GM23338 (cell line): ENCODE results near the gene FBXW8. TPM values are rescaled to one million over a fixed set of nuclear protein-coding genes. Genes with fewer than 3 reads are reported as not detected.
A peak's percentile ranks its signal among the peaks of the same experiment; 100 is the strongest.

Source experiments
- ATAC-seq: fragments of 200-7000 bp; cut with Tn5 transposase; 3 replicates; pipeline ENCODE4 v1.9.1; 2020
- DNase-seq: peaks from one replicate; pipeline ENCODE4 v3.0.0-alpha.2; 2015; ENCODE audit warnings: low spot score
- H2AFZ ChIP-seq: fragments of 200-600 bp; sonication (generic); 2 replicates; pipeline ENCODE4 v1.8.0; 2016; ENCODE audit warnings: antibody characterized with exemption, mild to moderate bottlenecking, moderate library complexity
- H3F3A ChIP-seq: fragments of 200-600 bp; sonication (generic); replicated peaks from 2 replicates; pipeline ENCODE4 v1.8.0; 2017; ENCODE audit warnings: antibody characterized with exemption, mixed run types, low read depth
- H3K27ac ChIP-seq: fragments of 200-600 bp; sonication (generic); 2 replicates; pipeline ENCODE4 v1.6.1; 2016; ENCODE audit warnings: low read depth
- H3K27me3 ChIP-seq: fragments of 200-600 bp; sonication (generic); 2 replicates; pipeline ENCODE4 v1.8.0; 2016; ENCODE audit warnings: mild to moderate bottlenecking, mixed run types, moderate library complexity; ENCODE audit not compliant: insufficient read depth
- H3K36me3 ChIP-seq: fragments of 200-600 bp; sonication (generic); 2 replicates; pipeline ENCODE4 v1.8.0; 2016; ENCODE audit warnings: mild to moderate bottlenecking; ENCODE audit not compliant: insufficient read depth
- H3K4me1 ChIP-seq: fragments of 200-600 bp; sonication (generic); 2 replicates; pipeline ENCODE4 v1.8.0; 2016; ENCODE audit warnings: mild to moderate bottlenecking, moderate library complexity; ENCODE audit not compliant: insufficient read depth
- H3K4me2 ChIP-seq: fragments of 200-600 bp; sonication (generic); 2 replicates; pipeline ENCODE4 v1.7.1; 2017; ENCODE audit warnings: mixed run types
- H3K4me3 ChIP-seq: fragments of 200-600 bp; sonication (generic); 2 replicates; pipeline ENCODE4 v1.6.1; 2016; ENCODE audit warnings: mixed run types
- H3K79me2 ChIP-seq: fragments of 200-600 bp; sonication (generic); replicated peaks from 2 replicates; pipeline ENCODE4 v1.8.0; 2017; ENCODE audit warnings: mild to moderate bottlenecking; ENCODE audit not compliant: insufficient read depth
- H3K9me2 ChIP-seq: fragments of 200-600 bp; sonication (generic); 2 replicates; pipeline ENCODE4 v1.8.0; 2017; ENCODE audit not compliant: insufficient read depth
- H4K20me1 ChIP-seq: fragments of 200-600 bp; sonication (generic); replicated peaks from 2 replicates; pipeline ENCODE4 v1.8.0; 2017; ENCODE audit warnings: mild to moderate bottlenecking; ENCODE audit not compliant: insufficient read depth
- H3K27ac Mint-ChIP-seq: 2 replicates; pipeline ENCODE4 v1.8.0; 2020; ENCODE audit warnings: inconsistent platforms, mild to moderate bottlenecking, moderate library complexity, mixed read lengths
- H3K27me3 Mint-ChIP-seq: 3 replicates; pipeline ENCODE4 v1.8.0; 2022; ENCODE audit warnings: low read depth, mild to moderate bottlenecking, moderate library complexity, mixed read lengths, inconsistent platforms; ENCODE audit not compliant: insufficient read depth, poor library complexity
- H3K36me3 Mint-ChIP-seq: 3 replicates; pipeline ENCODE4 v1.8.0; 2021; ENCODE audit warnings: low read depth, mild to moderate bottlenecking, inconsistent platforms, moderate library complexity, mixed read lengths
- H3K4me1 Mint-ChIP-seq: 3 replicates; pipeline ENCODE4 v1.8.0; 2020; ENCODE audit warnings: mild to moderate bottlenecking, inconsistent platforms, mixed read lengths
- H3K4me3 Mint-ChIP-seq: 3 replicates; pipeline ENCODE4 v1.8.0; 2021; ENCODE audit warnings: moderate library complexity, mild to moderate bottlenecking, inconsistent platforms, mixed read lengths
- H3K9me3 Mint-ChIP-seq: 3 replicates; pipeline ENCODE4 v1.8.0; 2020; ENCODE audit warnings: moderate library complexity, mild to moderate bottlenecking, inconsistent platforms, mixed read lengths
- CREB1 ChIP-seq: fragments of 250-450 bp; sonication (Bioruptor Pico); IDR thresholded peaks from 2 replicates; pipeline ENCODE4 v1.5.0; 2020; ENCODE audit warnings: low read depth, mild to moderate bottlenecking, moderate library complexity
- JUNB ChIP-seq: IDR thresholded peaks from one replicate; pipeline ENCODE4 v1.6.1; 2016; ENCODE audit warnings: antibody characterized with exemption; ENCODE audit not compliant: unreplicated experiment
- POLR2AphosphoS5 ChIP-seq: IDR thresholded peaks from 2 replicates; pipeline ENCODE4 v1.6.1; 2016; ENCODE audit warnings: antibody characterized with exemption, low read depth
- ZNF462 ChIP-seq: fragments of 250-450 bp; sonication (Bioruptor Pico); IDR thresholded peaks from 2 replicates; pipeline ENCODE4 v1.5.0; 2020; ENCODE audit warnings: mild to moderate bottlenecking, moderate library complexity
- polyA plus RNA-seq: library from polyadenylated mRNA; unstranded; fragments of >200 nt; fragmentation: Nextera tagmentation; extraction: Ambion mirVana; gene quantifications from 2 replicates; pipeline ENCODE4 v1.2.1, GENCODE V29; 2016
- total RNA-seq: library from RNA; depleted of rRNA; stranded (reverse); fragments of >200 nt; shearing (Covaris generic); gene quantifications from 2 replicates; pipeline ENCODE4 v1.2.3, GENCODE V29; 2014
- TF ChIP-seq, protein P1 (sequence below), 2 experiments: fragments of 200-600 bp in 1 of 2; sonication (generic) in 1 of 2; conservative IDR thresholded peaks; 2 replicates each; pipeline versions ENCODE4 v1.5.1 to v1.6.1; 2016 to 2017; ENCODE audit warnings: antibody characterized with exemption in 2 of 2, low read depth in 2 of 2, mild to moderate bottlenecking in 2 of 2, moderate library complexity in 1 of 2

Gene FBXW8
- total and polyA plus RNA-seq, 2 experiments from 2014 or later: 4.6 to 13.9 TPM

DNA sequence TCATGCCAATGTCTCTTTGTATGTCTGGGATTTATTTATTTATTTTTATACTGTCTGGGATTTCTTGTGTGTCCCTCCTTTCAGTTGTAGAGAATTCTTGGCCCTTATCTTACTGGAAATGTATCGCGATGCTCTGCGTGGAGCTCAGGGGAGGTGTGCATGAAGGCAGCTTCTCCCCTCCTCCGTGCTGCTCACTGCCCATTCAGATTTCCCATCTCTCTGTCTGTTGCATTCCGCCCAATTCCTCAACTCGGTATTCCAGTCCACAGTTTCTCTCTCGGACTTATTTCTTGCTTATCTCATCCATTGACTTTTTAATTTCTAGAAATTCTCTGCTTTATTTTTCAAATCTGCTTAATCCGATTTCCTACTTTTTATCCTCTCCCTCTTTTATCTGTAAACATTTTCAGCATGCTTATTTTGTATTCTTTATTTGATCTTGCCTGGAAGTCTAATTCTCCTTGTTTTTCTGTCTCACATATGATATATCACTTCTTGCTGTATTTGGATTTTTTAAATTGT lies 93.2 kb downstream of the FBXW8 start:
- no peak for ATAC-seq
- no peak overlapping the region for H2AFZ ChIP-seq
- no peaks in the 10 kb centered on the region; the same call in 1 of the 2 replicates for H3F3A ChIP-seq
- no peak for DNase-seq
- no peaks in the 10 kb centered on the region for H3K9me2 ChIP-seq
- H3K4me3 ChIP-seq: no peak overlapping the region
- no peak for TF ChIP-seq POLR2AphosphoS5
- TF ChIP-seq ZNF462 (CRISPR knock-in tag): no peak
- TF ChIP-seq JUNB: no peak
- H3K36me3 ChIP-seq: no peaks in the 10 kb centered on the region
- no peaks in the 10 kb centered on the region for H3K79me2 ChIP-seq
- H3K4me3 Mint-ChIP-seq: no peak overlapping the region
- H4K20me1 ChIP-seq: no peaks in the 10 kb centered on the region
- H3K4me1 ChIP-seq: peaks cover 20% of the 10 kb centered on the region
- H3K4me1 Mint-ChIP-seq: peaks cover 64% of the 10 kb centered on the region
- no peak overlapping the region for H3K27ac ChIP-seq
- no peak overlapping the region for H3K4me2 ChIP-seq
- H3K9me3 Mint-ChIP-seq: no peaks in the 10 kb centered on the region
- peaks cover 11% of the 10 kb centered on the region for H3K27me3 Mint-ChIP-seq
- H3K27ac Mint-ChIP-seq: peak overlapping the region; percentile 9; the same call in 1 of the 2 replicates
- H3K36me3 Mint-ChIP-seq: peaks cover 3% of the 10 kb centered on the region
- no peaks in the 10 kb centered on the region for H3K27me3 ChIP-seq

DNA sequence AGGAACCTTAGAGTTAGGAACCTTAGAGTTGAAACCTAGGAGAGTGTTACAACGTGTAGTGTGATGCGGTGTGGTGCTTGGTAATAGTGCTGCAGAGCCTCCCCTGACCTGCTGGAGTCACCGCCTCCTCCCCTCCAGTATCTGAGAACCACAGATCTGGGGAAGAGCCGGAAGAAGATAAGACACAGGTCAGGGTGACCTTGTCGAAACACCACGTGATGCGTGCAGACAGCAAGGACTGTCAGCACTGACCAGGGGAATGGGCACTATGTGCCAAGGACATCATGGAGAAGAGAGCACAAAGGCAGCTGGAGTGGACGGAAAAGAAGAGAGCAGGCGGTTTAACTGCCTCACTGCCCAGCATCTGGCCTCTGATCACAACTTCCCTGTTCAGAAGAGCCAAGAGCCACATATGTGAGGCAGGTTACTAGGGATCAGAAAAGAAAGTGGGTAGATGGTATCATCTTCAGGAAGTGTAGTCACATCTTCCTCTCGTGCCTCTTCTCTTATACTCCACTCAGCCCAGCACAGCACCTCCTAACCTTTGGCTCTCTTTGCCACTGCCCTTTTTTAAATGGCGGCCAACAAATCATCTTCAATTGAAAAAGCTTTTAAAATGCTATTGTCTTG lies 94.8 kb downstream of the FBXW8 start:
- Mint-ChIP-seq H3K4me3 (no peak overlapping the region), H3K27ac (no peak overlapping the region; the same call in 1 of the 2 replicates), H3K9me3 (no peaks in the 10 kb centered on the region), H3K36me3 (peaks cover 3% of the 10 kb centered on the region), H3K27me3 (peaks cover 8% of the 10 kb centered on the region), H3K4me1 (peaks cover 65% of the 10 kb centered on the region)
- no peak overlapping the region for H2AFZ ChIP-seq
- no peaks in the 10 kb centered on the region; the same call in 1 of the 2 replicates for H3F3A ChIP-seq
- H3K27ac ChIP-seq: no peak overlapping the region
- H3K4me3 ChIP-seq: no peak overlapping the region
- H3K4me1 ChIP-seq: peaks cover 30% of the 10 kb centered on the region
- DNase-seq (no peak), ATAC-seq (peak; percentile 12; the same call in 1 of the 3 replicates)
- H3K4me2 ChIP-seq: no peak overlapping the region
- H3K79me2 ChIP-seq: no peaks in the 10 kb centered on the region
- TF ChIP-seq, protein P1, sequence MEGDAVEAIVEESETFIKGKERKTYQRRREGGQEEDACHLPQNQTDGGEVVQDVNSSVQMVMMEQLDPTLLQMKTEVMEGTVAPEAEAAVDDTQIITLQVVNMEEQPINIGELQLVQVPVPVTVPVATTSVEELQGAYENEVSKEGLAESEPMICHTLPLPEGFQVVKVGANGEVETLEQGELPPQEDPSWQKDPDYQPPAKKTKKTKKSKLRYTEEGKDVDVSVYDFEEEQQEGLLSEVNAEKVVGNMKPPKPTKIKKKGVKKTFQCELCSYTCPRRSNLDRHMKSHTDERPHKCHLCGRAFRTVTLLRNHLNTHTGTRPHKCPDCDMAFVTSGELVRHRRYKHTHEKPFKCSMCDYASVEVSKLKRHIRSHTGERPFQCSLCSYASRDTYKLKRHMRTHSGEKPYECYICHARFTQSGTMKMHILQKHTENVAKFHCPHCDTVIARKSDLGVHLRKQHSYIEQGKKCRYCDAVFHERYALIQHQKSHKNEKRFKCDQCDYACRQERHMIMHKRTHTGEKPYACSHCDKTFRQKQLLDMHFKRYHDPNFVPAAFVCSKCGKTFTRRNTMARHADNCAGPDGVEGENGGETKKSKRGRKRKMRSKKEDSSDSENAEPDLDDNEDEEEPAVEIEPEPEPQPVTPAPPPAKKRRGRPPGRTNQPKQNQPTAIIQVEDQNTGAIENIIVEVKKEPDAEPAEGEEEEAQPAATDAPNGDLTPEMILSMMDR (conservative IDR thresholded peaks at IDR 0.05; ENCODE audit: low read depth in 2 of 2): 0 out of 4 replicates have a peak, but pooled peaks of 1 of the 2 experiments have one; percentile 3
- no peak for TF ChIP-seq CREB1 (CRISPR knock-in tag)
- no peaks in the 10 kb centered on the region for H3K36me3 ChIP-seq
- H3K9me2 ChIP-seq: no peaks in the 10 kb centered on the region
- no peaks in the 10 kb centered on the region for H4K20me1 ChIP-seq
- no peaks in the 10 kb centered on the region for H3K27me3 ChIP-seq
